ENCODE data around the gene MTLN.
"Not testable (repeated sequence)": the region's sequence is repeated elsewhere in the genome, so short reads cannot be mapped to it uniquely, and the experiment has no call there.

Gene MTLN

DNA sequence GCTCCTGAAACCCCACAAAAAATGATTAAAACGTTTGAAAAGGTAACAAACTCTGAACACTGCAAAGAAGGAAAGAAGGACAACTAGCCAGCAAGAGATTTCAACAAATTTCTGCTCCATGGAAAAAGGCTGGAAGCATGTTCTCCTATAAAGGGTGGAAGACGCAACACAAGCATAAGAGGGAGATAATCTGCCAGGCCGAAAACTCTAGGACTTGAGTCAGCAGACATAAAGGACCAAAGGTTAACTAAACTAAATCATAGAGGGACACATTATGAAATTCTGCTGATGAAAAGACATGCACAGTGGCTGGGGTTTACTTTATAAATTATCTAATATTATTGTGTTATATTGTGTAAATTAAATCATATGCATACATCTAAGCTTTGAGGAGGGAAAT lies 14.3 kb downstream of the MTLN start:
- no peak for DNase-seq

DNA sequence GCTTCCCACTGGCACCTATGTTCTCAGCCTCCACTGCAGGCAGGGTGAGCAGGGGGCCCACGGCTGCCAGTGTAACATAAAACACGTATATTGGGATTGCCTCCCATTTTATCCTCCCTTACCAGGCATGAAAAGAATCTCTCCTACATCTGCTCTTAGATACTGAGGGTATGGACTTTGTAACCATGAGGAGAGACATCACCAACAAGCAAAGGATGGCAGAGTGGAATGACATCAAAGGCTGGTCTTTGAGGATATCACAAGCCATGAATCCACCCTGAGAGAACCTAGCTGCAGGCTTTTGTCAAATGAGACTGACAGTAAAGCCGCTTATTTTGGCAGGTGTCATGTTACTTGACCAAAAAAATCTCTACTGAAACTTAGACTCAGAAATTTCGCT lies 14.9 kb downstream of the MTLN start:
- no peak for DNase-seq

DNA sequence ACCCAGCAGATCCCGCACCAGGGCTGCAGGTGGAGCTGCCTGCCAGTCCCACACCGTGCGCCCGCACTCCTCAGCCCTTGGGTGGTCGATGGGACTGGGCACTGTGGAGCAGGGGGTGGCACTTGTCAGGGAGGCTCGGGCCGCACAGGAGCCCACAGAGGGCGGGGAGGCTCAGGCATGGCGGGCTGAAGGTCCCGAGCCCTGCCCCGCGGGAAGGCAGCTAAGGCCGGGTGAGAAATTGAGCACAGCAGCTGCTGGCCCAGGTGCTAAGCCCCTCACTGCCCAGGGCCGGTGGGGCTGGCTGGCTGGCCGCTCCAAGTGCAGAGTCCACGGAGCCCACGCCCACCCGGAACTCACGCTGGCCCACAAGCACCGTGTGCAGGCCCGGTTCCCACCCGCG lies 22.2 kb downstream of the MTLN start:
- DNase-seq: not testable (repeated sequence)

DNA sequence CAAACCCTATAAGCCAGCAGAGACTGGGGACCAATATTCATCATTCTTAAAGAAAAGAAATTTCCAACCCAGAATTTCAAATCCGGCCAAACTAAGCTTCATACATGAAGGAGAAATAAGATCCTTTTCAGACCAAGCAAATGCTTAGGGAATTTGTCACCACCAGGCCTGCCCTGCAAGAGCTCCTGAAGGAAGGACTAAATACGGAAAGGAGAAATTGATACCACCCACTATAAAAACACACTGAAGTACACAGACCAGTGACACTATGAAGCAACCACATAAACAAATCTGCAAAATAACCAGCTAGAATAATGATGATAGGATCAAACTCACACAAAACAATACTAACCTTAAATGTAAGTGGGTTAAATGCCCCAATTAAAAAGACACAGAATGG lies 29.9 kb downstream of the MTLN start:
- no peak for DNase-seq

DNA sequence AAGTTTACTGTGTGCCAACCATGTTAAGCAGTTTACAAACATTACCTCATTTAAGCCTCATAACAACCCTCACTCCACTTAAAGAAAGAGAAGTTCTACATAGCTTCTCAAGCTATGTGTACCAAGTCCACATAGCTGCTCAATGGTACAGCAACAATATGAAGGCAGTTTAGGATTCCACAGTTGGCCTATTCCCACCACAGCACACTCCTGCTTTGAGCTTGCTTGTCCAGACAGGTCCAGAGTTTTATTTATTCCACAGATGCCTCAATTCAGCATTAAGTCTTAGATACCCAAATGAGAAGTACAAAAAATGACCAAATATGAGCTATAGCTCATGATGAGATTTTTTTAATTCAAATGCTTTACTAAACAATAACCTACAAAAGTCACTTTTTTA lies 32.3 kb downstream of the MTLN start:
- no peak for DNase-seq

DNA sequence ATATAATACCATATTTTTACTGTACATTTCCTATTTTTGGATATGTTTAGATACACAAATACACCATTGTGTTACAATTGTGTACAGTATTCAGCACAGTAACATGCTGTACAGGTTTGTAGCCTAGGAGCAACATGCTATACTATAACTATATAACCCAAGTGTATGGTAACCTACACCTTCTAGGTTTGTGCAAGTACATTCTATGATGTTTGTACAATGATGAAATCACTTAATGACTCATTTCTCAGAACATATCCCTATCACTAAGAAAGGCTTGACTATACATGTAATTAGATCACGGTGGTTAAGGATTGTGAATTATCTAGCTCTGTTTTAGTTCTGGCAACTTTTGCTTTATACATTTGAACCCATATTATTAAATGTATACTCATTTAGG lies 38.8 kb downstream of the MTLN start:
- DNase-seq: no peak

DNA sequence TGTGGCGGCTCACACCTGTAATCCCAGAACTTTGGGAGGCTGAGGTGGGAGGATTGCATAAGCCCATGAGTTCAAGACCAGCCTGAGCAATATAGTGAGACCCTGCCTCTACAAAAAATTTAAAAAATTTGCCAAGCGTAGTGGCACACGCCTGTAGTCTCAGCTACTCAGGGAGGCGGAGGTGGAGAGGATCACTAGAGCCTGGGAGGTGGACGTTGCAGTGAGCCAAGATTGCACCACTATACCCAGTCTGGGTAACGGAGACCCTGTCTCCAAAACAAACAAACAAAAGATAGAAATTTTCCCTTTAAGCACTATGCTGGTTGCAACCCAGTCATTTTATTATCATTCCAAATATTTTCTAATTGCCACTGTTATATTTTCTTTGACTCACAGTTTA lies 39.8 kb downstream of the MTLN start:
- DNase-seq: no peak

DNA sequence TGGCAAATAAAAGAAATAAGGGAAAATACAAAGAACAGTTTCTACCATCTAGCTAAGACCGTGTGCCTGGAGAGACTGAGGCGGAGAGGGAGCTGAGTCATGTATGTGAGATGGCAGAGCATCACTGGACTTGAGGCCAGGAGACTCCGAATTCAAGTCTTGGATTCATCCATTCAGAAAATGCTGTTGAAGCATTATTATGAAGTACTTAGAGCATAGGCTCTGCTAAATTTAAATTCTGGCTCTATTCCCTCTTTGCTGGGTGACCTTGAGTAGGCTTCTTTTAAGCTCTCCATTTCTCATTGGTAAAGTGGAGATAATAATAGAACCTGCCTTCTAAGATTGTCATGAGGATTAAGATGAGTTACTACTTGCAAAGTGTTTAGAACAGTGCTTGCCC lies 42.2 kb downstream of the MTLN start:
- DNase-seq: no peak

DNA sequence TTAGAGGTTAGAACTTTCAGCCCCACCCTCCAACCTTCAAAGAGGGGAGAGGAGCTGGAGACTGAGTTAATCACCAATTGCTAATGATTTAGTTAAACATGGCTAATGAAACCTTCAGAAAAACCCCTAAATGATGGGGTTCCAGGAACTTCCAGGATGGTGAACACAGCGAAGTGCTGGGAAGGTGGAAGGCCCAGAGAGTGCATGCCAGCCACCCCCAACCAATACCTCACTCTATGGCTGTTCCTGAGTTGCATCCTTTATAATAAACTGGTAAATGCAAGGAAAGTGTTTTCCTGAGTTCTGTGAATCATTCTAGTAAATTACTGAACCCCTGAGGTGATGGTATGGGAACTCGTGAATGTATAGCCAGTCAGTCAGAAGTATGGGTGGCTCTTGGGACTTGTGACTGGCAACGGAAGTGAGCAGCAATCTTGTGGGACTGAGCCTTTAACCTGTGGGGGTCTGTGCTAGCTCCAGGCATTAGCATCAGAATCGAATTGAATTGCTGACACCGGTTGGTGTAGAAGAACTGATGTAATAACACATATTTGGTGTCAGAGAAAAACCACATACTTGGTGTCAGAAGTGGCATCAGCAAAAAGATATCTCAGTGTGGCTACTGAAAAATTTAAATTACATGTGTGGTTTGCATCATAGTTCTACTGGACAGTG lies 44.9 kb downstream of the MTLN start:
- DNase-seq: no peak

DNA sequence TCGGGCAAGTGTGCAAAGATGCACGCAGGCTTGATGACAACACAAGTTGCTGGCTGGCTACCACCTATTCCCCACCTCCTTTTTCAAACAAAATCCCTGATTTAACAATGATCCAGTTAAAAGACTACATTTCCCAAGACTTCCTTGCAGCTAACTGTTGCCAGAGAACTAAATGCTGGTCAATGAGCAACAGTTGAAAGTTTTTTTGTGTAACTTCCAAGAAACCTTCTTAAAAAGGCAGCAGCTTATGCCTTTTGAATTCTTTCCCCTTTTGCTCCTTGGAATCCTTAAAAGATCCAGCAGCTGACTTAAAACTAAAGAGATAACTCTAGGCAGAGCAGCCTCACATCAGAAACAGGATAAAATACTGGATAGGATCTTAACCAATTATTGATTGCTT lies 46.1 kb downstream of the MTLN start:
- DNase-seq: no peak

All from NCI-H2171 (cell line).